Uterus (tissue), 4 donors: ENCODE results near the gene ATXN7L1. TPM values are rescaled to one million over a fixed set of nuclear protein-coding genes. Genes with fewer than 3 reads are reported as not detected.

ENCODE experiments used
- DNase-seq, 2 donors: peaks; one replicate each; pipeline ENCODE4 v3.0.0-alpha.2; 2019 to 2020
- H3K27ac ChIP-seq, 2 donors: fragments of 200-600 bp; sonication (generic); 1 replicate in 1 of 2; 2 replicates in 1 of 2; pipeline ENCODE4 v1.5.1; 2016 to 2018
- H3K27me3 ChIP-seq, 2 donors: fragments of 200-600 bp; sonication (generic); one replicate each; pipeline ENCODE4 v1.5.1; 2018 to 2019; ENCODE audit warnings: control low read depth in 1 of 2
- H3K36me3 ChIP-seq, 2 donors: fragments of 200-600 bp; sonication (generic); one replicate each; pipeline ENCODE4 v1.5.1; 2019; ENCODE audit warnings: control low read depth in 1 of 2
- H3K4me1 ChIP-seq, 2 donors: fragments of 200-600 bp; sonication (generic); one replicate each; pipeline ENCODE4 v1.5.1; 2018 to 2019; ENCODE audit warnings: control low read depth in 1 of 2
- H3K4me3 ChIP-seq, 2 donors: fragments of 200-600 bp; sonication (generic); 1 replicate in 1 of 2; 2 replicates in 1 of 2; pipeline ENCODE4 v1.5.1; 2018 to 2019; ENCODE audit warnings: mild to moderate bottlenecking in 1 of 2
- H3K9me3 ChIP-seq, 2 donors: fragments of 200-600 bp; sonication (generic); one replicate each; pipeline ENCODE4 v1.5.1; 2019; ENCODE audit warnings: control low read depth in 1 of 2
- POLR2A ChIP-seq, 2 donors: fragments of 450-650 bp; IDR thresholded peaks; one replicate each; pipeline ENCODE4 v1.6.1; 2016; ENCODE audit warnings: antibody characterized with exemption in 2 of 2, mild to moderate bottlenecking in 1 of 2, moderate library complexity in 1 of 2
- intact Hi-C: fragments of 100-400 bp; cut with DNase I; formaldehyde crosslinking; loops from one replicate; pipeline ENCODE4 v1.15.1; 2023; ENCODE audit warnings: low total_unique reads
- total RNA-seq, 4 donors: library from RNA; depleted of rRNA in 3 of 4; stranded (reverse); fragments of >200 nt in 3 of 4; gene quantifications; one replicate each; pipeline versions ENCODE4 v1.1.0 to v1.2.4, GENCODE V29; 2014 to 2023
- TF ChIP-seq, protein P1 (sequence below), 4 experiments: fragments of 200-600 bp in 2 of 4; fragments of 450-650 bp in 2 of 4; sonication (generic) in 2 of 4; IDR thresholded peaks; one replicate each; pipeline ENCODE4 v1.5.1; 2016 to 2019; ENCODE audit warnings: antibody characterized with exemption in 4 of 4, mild to moderate bottlenecking in 2 of 4, moderate library complexity in 1 of 4
- donor health status: DM: yes; HTN: yes; CAD: no.

ATXN7L1 gene
- total RNA-seq, 4 donors from 2014 or later = 4.4 to 22.4 (median 11.0) TPM

DNA sequence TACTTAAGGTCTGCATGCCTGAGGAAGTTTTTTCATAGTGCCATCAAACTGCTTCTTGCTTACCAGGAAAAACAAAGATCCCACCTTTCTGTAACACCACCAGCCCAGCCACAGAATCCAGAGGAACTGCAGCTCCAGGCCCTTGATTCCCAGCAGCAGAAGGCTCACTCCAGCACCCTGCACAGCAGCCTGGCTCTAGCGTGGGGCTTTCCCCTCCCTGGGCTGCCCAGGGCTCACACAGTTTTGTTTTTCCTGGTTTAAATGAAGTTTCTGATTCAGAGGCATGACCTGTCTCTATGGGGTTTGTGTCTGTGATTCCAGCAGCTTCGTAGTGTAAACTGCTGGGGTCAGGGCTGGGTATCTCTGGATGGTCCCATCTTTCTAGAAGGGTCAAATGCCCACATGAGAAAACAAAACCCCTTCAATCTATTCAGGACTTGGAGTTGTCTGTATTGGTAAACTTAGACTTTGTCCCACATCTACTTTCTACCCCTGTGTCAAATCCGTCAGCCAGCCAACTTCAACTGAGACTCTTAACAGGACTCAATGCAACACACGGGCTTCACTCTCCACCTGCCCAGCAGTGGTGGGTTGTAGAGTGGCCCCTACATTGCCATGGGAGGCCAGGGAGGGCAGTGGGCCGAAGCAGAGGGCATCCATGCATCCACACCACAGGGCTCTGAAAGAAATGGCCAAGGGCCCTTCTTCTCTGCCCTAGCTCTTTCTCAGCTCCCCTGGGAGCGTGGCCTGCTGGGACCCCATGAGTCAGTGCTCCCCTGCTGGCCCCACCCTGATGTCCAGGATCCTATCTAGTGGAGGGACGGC lies 73.6 kb downstream of the ATXN7L1 start:
- no peak for TF ChIP-seq POLR2A (IDR thresholded peaks at IDR 0.05)
- TF ChIP-seq, protein P1, sequence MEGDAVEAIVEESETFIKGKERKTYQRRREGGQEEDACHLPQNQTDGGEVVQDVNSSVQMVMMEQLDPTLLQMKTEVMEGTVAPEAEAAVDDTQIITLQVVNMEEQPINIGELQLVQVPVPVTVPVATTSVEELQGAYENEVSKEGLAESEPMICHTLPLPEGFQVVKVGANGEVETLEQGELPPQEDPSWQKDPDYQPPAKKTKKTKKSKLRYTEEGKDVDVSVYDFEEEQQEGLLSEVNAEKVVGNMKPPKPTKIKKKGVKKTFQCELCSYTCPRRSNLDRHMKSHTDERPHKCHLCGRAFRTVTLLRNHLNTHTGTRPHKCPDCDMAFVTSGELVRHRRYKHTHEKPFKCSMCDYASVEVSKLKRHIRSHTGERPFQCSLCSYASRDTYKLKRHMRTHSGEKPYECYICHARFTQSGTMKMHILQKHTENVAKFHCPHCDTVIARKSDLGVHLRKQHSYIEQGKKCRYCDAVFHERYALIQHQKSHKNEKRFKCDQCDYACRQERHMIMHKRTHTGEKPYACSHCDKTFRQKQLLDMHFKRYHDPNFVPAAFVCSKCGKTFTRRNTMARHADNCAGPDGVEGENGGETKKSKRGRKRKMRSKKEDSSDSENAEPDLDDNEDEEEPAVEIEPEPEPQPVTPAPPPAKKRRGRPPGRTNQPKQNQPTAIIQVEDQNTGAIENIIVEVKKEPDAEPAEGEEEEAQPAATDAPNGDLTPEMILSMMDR (IDR thresholded peaks at IDR 0.05) = no peak
- Histone ChIP-seq H3K4me3 (no peak overlapping the region), H3K9me3 (no peaks in the 10 kb centered on the region), H3K27ac (no peak overlapping the region), H3K4me1 (no peaks in the 10 kb centered on the region), H3K36me3 (no peaks in the 10 kb centered on the region), H3K27me3 (no peaks in the 10 kb centered on the region)
- DNase-seq = no peak
- intact Hi-C loops = no loop called here

DNA sequence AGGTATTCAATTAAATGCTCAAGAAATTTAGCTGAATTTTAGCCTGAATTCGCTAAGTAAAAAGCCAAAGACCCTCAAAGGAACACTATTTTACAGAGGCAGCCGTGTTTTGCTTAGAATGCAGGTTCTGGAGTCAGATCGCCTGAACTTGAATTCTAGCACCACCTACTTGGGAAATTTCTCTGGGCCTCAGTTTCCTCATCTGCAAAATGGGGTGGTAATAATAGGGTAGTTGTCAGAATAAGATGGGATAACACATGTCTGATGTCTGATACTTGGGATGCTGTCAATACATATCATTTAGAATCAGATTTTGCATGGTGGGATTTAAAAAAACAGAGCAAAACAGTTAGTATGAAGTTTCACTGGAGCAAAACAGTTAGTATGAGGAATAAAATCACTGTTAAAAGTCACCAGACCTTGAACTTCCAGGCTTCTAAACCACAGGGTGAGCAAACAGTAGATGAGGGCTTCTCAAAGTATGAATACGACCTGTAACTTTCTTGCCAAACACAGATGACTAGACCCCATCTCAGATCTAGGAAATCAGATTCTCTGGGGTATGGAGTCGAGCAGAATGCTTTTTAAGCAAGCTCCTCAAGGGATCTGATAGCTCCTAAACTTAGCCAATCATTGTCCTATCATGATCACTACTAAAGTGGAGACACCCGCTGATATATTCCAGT lies 75.4 kb downstream of the ATXN7L1 start:
- intact Hi-C loops = no loop called here

GRCh38 chr7:105800442-105800841 lies 76.0 kb downstream of the ATXN7L1 start:
- Histone ChIP-seq H3K27ac (no peak overlapping the region), H3K4me3 (no peak overlapping the region), H3K27me3 (no peaks in the 10 kb centered on the region), H3K4me1 (no peaks in the 10 kb centered on the region), H3K9me3 (no peaks in the 10 kb centered on the region), H3K36me3 (no peaks in the 10 kb centered on the region)
- no peak for DNase-seq
- TF ChIP-seq, protein P1 (IDR thresholded peaks at IDR 0.05) = no peak
- TF ChIP-seq POLR2A (IDR thresholded peaks at IDR 0.05) = no peak
- intact Hi-C loops = no loop called here

More for the DNA sequence above, 75.4 kb downstream of the ATXN7L1 start:
- Histone ChIP-seq H3K9me3 (no peaks in the 10 kb centered on the region), H3K36me3 (no peaks in the 10 kb centered on the region), H3K4me1 (no peaks in the 10 kb centered on the region), H3K4me3 (no peak overlapping the region), H3K27ac (no peak overlapping the region), H3K27me3 (no peaks in the 10 kb centered on the region)
- TF ChIP-seq, protein P1 (IDR thresholded peaks at IDR 0.05) = no peak
- TF ChIP-seq POLR2A (IDR thresholded peaks at IDR 0.05) = no peak
- no peak for DNase-seq

DNA sequence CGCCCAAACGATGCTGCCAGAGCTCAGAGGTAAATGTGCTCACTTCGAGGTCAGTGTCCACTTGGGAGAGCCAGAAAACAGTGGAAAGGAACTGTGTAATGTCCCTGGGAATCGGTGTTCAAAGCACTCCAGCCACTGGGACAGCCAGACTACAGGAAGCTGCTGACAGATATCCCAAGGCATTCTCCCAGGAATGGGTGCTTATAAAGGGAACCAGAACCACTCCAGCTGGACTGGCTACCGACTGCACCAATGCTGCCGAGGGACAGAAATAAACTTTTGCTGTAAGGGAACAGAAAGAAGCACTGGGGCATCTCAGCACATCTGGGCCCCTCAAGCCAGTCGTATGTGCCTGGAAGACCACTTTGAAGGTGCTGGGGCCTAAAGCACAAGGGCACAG lies 76.7 kb downstream of the ATXN7L1 start:
- Histone ChIP-seq H3K27me3 (no peaks in the 10 kb centered on the region), H3K9me3 (no peaks in the 10 kb centered on the region), H3K4me3 (no peak overlapping the region), H3K27ac (no peak overlapping the region), H3K36me3 (no peaks in the 10 kb centered on the region), H3K4me1 (no peaks in the 10 kb centered on the region)
- DNase-seq = no peak
- intact Hi-C loops = no loop called here
- TF ChIP-seq, protein P1 (IDR thresholded peaks at IDR 0.05) = no peak
- TF ChIP-seq POLR2A (IDR thresholded peaks at IDR 0.05) = no peak

- TF ChIP-seq, protein P1 (IDR thresholded peaks at IDR 0.05) = no peak
- TF ChIP-seq POLR2A (IDR thresholded peaks at IDR 0.05) = no peak
- Histone ChIP-seq H3K27ac (no peak overlapping the region), H3K27me3 (no peaks in the 10 kb centered on the region), H3K9me3 (no peaks in the 10 kb centered on the region), H3K4me1 (no peaks in the 10 kb centered on the region), H3K36me3 (no peaks in the 10 kb centered on the region), H3K4me3 (no peak overlapping the region)
- DNase-seq = no peak
- intact Hi-C loops = no loop called here
Observed at GRCh38 chr7:105799006-105799405, 77.4 kb downstream of the ATXN7L1 start.
